ENCODE data around the gene DEFB128.
"Not testable (repeated sequence)": the region's sequence is repeated elsewhere in the genome, so short reads cannot be mapped to it uniquely, and the experiment has no call there.

The DEFB128 gene

DNA sequence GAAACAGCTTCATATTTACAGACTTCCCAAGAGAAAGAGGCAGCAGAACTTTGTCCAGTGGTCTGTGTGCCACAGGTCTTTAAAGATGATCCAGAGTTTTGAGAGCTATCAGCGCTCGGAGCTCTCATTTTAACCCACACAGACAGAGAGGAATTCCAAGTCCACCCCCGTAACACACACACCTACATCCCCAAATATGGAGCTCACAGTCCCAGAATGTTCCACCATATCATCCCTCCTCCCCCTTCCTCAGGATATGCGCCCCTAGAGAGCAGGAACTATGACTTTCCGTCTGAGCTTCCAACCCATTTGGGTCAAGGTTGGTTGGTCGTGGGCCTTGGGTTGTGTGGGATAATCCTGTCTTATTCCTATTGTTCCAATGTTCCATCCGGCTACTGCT is at the start of gene DEFB128:
Gene DEFB128 (minus strand): TSS at position 101 of the 400 bp plus-strand sequence. CDS start 88 bp downstream, at position 13.
- Histone ChIP-seq H3K36me3 (ENCODE audit: control insufficient read depth, insufficient read depth, low read length, severe bottlenecking) (no peaks in the 10 kb centered on the region), H3K9me3 (ENCODE audit: control insufficient read depth, low read length) (peaks cover 4% of the 10 kb centered on the region), H3K9ac (ENCODE audit: low read length) (no peak within 1 kb of the TSS), H3K27me3 (replicated peaks; ENCODE audit: control insufficient read depth, insufficient read depth, low read length) (peaks cover 10% of the 10 kb centered on the region), H3K4me1 (ENCODE audit: control insufficient read depth, insufficient read depth, low read length) (no peaks in the 10 kb centered on the region), H3K4me3 (ENCODE audit: low read length) (no peak within 1 kb of the TSS)
- no peak for DNase-seq (ENCODE audit: low read depth)

DNA sequence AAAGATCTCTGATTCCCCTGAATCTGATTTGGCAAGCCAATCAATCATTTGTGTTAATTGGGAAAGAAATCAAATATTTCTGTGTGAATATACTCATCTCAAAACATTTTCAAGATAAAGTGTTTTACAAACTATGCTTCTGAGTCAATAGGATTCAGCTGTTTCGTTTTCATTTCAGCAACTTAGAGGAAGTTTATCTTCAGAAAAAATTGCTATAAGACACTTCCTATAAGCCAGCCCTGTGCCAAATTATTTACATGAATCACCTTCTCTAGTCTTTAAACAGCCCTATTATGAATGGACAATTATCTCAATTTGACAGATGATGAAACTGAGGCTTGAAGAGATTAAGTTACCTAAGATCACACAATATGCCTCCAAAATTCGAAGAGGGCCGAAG is 48.4 kb upstream of the DEFB128 start:
- H3K36me3 ChIP-seq (ENCODE audit: control insufficient read depth, insufficient read depth, low read length, severe bottlenecking): no peaks in the 10 kb centered on the region
- H3K4me1 ChIP-seq (ENCODE audit: control insufficient read depth, insufficient read depth, low read length): peaks cover 10% of the 10 kb centered on the region
- DNase-seq (ENCODE audit: low read depth): peak; percentile 20
- H3K27me3 ChIP-seq (replicated peaks; ENCODE audit: control insufficient read depth, insufficient read depth, low read length): no peaks in the 10 kb centered on the region
- H3K4me3 ChIP-seq (ENCODE audit: low read length): no peak overlapping the region
- peak overlapping the region; percentile 41 for H3K9ac ChIP-seq (ENCODE audit: low read length)
- H3K9me3 ChIP-seq (ENCODE audit: control insufficient read depth, low read length): no peaks in the 10 kb centered on the region

- Histone ChIP-seq H3K9ac (ENCODE audit: low read length) (peak overlapping the region; percentile 41), H3K27me3 (replicated peaks; ENCODE audit: control insufficient read depth, insufficient read depth, low read length) (no peaks in the 10 kb centered on the region)
These were observed 48.0 kb upstream of the DEFB128 start for GRCh38 chr20:237489-237888.

DNA sequence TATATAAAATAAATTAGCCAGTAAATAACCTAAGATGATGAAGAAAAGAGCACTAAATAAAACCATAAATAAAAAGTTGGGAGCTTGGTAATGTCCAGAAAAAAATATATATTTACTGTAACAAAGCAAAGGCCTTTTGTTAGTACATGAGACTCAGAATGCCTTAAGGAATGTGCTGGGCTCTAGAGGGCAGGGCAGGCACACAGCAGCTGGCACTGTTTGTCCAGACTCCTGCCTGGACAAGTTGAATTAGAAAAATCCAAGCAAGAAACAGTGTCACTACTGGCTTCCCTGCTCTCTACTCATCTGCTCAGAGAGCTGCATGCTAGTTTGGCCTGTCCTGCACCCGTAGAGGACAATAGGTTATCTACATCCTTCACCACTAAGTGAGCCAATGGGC is 46.4 kb upstream of the DEFB128 start:
- H3K9me3 ChIP-seq (ENCODE audit: control insufficient read depth, low read length): no peaks in the 10 kb centered on the region
- H3K4me1 ChIP-seq (ENCODE audit: control insufficient read depth, insufficient read depth, low read length): peaks cover 10% of the 10 kb centered on the region
- H3K4me3 ChIP-seq (ENCODE audit: low read length): no peak overlapping the region
- no peaks in the 10 kb centered on the region for H3K27me3 ChIP-seq (replicated peaks; ENCODE audit: control insufficient read depth, insufficient read depth, low read length)
- H3K9ac ChIP-seq (ENCODE audit: low read length): no peak overlapping the region
- no peaks in the 10 kb centered on the region for H3K36me3 ChIP-seq (ENCODE audit: control insufficient read depth, insufficient read depth, low read length, severe bottlenecking)
- peak; percentile 73 for DNase-seq (ENCODE audit: low read depth)

More at GRCh38 chr20:237489-237888, 48.0 kb upstream of the DEFB128 start:
- Histone ChIP-seq H3K9me3 (ENCODE audit: control insufficient read depth, low read length) (no peaks in the 10 kb centered on the region), H3K4me3 (ENCODE audit: low read length) (no peak overlapping the region), H3K36me3 (ENCODE audit: control insufficient read depth, insufficient read depth, low read length, severe bottlenecking) (no peaks in the 10 kb centered on the region), H3K4me1 (ENCODE audit: control insufficient read depth, insufficient read depth, low read length) (peaks cover 10% of the 10 kb centered on the region)
- DNase-seq (ENCODE audit: low read depth): no peak

- Histone ChIP-seq H3K4me3 (ENCODE audit: low read length) (no peak overlapping the region), H3K9me3 (ENCODE audit: control insufficient read depth, low read length) (no peaks in the 10 kb centered on the region), H3K9ac (ENCODE audit: low read length) (no peak overlapping the region), H3K4me1 (ENCODE audit: control insufficient read depth, insufficient read depth, low read length) (no peaks in the 10 kb centered on the region), H3K27me3 (replicated peaks; ENCODE audit: control insufficient read depth, insufficient read depth, low read length) (peaks cover 30% of the 10 kb centered on the region), H3K36me3 (ENCODE audit: control insufficient read depth, insufficient read depth, low read length, severe bottlenecking) (no peaks in the 10 kb centered on the region)
- no peak for DNase-seq (ENCODE audit: low read depth)
These were observed 38.1 kb upstream of the DEFB128 start for GRCh38 chr20:227439-228105.

DNA sequence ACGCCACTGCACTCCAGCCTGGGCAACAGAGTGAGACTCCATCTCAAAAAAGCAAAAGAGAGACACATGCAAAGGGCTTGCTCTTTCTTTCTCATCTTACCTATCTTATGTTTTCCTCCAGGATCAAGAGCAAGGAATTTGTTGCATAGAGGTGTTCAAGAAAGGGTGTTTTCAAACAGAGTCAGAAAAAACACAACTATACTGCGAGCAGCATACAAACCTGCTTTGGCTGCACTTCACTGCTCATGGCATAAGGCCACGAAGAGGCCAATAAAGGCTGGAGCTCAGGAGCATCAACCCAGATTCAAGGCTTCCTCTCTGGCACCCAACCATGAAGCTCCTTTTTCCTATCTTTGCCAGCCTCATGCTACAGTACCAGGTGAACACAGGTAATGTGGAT is 37.4 kb upstream of the DEFB128 start, which contains the start of gene DEFB129:
Gene DEFB129 (plus strand): TSS at position 301 of the 400 bp plus-strand sequence. CDS start 31 bp downstream, at position 332.
- Histone ChIP-seq H3K36me3 (ENCODE audit: control insufficient read depth, insufficient read depth, low read length, severe bottlenecking) (no peaks in the 10 kb centered on the region), H3K27me3 (replicated peaks; ENCODE audit: control insufficient read depth, insufficient read depth, low read length) (peaks cover 33% of the 10 kb centered on the region), H3K9ac (ENCODE audit: low read length) (no peak within 1 kb of the TSS), H3K9me3 (ENCODE audit: control insufficient read depth, low read length) (no peaks in the 10 kb centered on the region), H3K4me3 (ENCODE audit: low read length) (no peak within 1 kb of the TSS), H3K4me1 (ENCODE audit: control insufficient read depth, insufficient read depth, low read length) (no peaks in the 10 kb centered on the region)
- DNase-seq (ENCODE audit: low read depth): no peak

DNA sequence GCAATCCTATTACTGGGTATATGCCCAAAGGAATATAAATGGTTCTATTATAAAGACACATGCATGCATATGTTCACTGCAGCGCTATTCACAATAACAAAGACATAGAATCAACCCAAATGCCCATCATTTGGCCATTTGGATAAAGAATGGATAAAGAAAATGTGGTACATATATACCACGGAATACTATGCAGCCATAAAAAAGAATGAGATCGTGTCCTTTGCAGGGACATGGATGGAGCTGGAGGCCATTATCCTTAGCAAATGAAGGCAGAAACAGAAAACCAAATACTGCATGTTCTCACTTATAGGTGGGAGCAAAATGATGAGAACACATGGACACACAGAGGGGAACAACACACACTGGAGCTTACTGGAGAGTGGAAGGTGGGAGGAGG is 36.4 kb upstream of the DEFB128 start:
- not testable (repeated sequence) for H3K9ac ChIP-seq (ENCODE audit: low read length); DNase-seq (ENCODE audit: low read depth); H3K36me3 ChIP-seq (ENCODE audit: control insufficient read depth, insufficient read depth, low read length, severe bottlenecking); H3K9me3 ChIP-seq (ENCODE audit: control insufficient read depth, low read length); H3K4me3 ChIP-seq (ENCODE audit: low read length); H3K4me1 ChIP-seq (ENCODE audit: control insufficient read depth, insufficient read depth, low read length)
- H3K27me3 ChIP-seq (replicated peaks; ENCODE audit: control insufficient read depth, insufficient read depth, low read length): peaks cover 39% of the 10 kb centered on the region

DNA sequence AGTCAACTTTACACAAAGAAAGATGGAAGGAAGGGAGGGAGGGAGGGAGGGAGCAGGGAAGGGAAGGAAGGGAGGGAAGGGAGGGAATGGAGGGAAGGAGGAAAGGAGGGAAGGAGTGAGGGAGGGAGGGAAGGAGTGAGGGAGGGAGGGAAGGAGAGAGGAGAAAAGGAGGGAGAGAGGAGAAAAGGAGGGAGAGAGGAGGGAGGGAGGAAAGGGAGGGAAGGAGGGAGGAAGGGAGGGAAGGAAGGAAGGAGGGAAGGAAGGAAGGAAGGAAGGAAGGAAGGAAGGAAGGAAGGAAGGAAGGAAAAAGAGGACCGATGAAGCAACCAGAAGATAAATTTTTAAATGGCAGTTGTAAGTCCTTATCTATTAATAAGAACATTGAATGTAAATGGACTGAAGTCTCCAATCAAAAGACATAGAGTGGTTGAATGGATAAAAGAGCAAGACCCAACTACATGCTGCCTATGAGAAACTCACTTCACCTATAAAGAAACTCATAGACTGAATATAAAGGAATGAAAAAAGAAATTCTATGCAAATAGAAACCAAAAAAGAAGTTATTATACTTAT is 31.8 kb upstream of the DEFB128 start:
- H3K9ac ChIP-seq (ENCODE audit: low read length): no peak overlapping the region
- no peak overlapping the region for H3K4me3 ChIP-seq (ENCODE audit: low read length)
- H3K27me3 ChIP-seq (replicated peaks; ENCODE audit: control insufficient read depth, insufficient read depth, low read length): peaks cover 43% of the 10 kb centered on the region
- H3K36me3 ChIP-seq (ENCODE audit: control insufficient read depth, insufficient read depth, low read length, severe bottlenecking): no peaks in the 10 kb centered on the region
- no peaks in the 10 kb centered on the region for H3K9me3 ChIP-seq (ENCODE audit: control insufficient read depth, low read length)
- no peak for DNase-seq (ENCODE audit: low read depth)
- no peaks in the 10 kb centered on the region for H3K4me1 ChIP-seq (ENCODE audit: control insufficient read depth, insufficient read depth, low read length)

GRCh38 chr20:219290-220115 is 30.0 kb upstream of the DEFB128 start:
- no peaks in the 10 kb centered on the region for H3K36me3 ChIP-seq (ENCODE audit: control insufficient read depth, insufficient read depth, low read length, severe bottlenecking)
- peaks cover 41% of the 10 kb centered on the region for H3K27me3 ChIP-seq (replicated peaks; ENCODE audit: control insufficient read depth, insufficient read depth, low read length)
- H3K9me3 ChIP-seq (ENCODE audit: control insufficient read depth, low read length): no peaks in the 10 kb centered on the region
- no peaks in the 10 kb centered on the region for H3K4me1 ChIP-seq (ENCODE audit: control insufficient read depth, insufficient read depth, low read length)
- peak; percentile 68 for DNase-seq (ENCODE audit: low read depth)
- H3K9ac ChIP-seq (ENCODE audit: low read length): no peak overlapping the region
- H3K4me3 ChIP-seq (ENCODE audit: low read length): no peak overlapping the region

- Histone ChIP-seq H3K4me1 (ENCODE audit: control insufficient read depth, insufficient read depth, low read length) (no peaks in the 10 kb centered on the region), H3K9ac (ENCODE audit: low read length) (no peak overlapping the region), H3K27me3 (replicated peaks; ENCODE audit: control insufficient read depth, insufficient read depth, low read length) (peaks cover 39% of the 10 kb centered on the region), H3K36me3 (ENCODE audit: control insufficient read depth, insufficient read depth, low read length, severe bottlenecking) (no peaks in the 10 kb centered on the region), H3K9me3 (ENCODE audit: control insufficient read depth, low read length) (no peaks in the 10 kb centered on the region), H3K4me3 (ENCODE audit: low read length) (no peak overlapping the region)
- no peak for DNase-seq (ENCODE audit: low read depth)
These were observed 27.8 kb upstream of the DEFB128 start for GRCh38 chr20:217266-217665.

DNA sequence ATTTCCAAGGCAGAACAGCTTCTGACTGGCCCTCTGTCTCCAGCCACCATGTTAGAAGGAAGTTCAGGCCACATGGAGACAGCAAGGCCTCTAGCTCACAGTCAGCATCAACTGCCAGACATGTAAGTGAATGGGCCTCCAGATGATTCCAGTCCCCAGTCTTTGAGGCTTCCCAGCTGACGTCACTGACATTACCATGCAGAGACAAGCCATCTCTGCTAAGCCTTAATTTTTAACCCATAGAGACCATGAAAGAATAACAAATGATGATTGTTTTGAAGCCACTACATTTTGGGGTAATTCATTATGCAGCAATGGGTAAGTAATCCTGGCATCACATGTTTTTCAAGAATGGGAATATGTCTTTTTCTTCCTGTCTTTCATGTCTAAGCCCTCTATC is 26.3 kb upstream of the DEFB128 start:
- no peaks in the 10 kb centered on the region for H3K4me1 ChIP-seq (ENCODE audit: control insufficient read depth, insufficient read depth, low read length)
- no peak overlapping the region for H3K4me3 ChIP-seq (ENCODE audit: low read length)
- DNase-seq (ENCODE audit: low read depth): no peak
- no peaks in the 10 kb centered on the region for H3K9me3 ChIP-seq (ENCODE audit: control insufficient read depth, low read length)
- H3K36me3 ChIP-seq (ENCODE audit: control insufficient read depth, insufficient read depth, low read length, severe bottlenecking): no peaks in the 10 kb centered on the region
- H3K9ac ChIP-seq (ENCODE audit: low read length): no peak overlapping the region
- H3K27me3 ChIP-seq (replicated peaks; ENCODE audit: control insufficient read depth, insufficient read depth, low read length): peaks cover 39% of the 10 kb centered on the region

All from adipocyte (in vitro differentiated cells).